Peyer's patch (tissue), 4 donors: ENCODE data around the gene NAT10.

Experiments
- CTCF ChIP-seq, 6 experiments: fragments of 450-650 bp in 4 of 6; fragments of 200-600 bp in 2 of 6; sonication (generic) in 1 of 6; IDR thresholded peaks; one replicate each; pipeline ENCODE4 v1.5.1; 2017 to 2019; ENCODE audit warnings: antibody characterized with exemption in 6 of 6, mild to moderate bottlenecking in 3 of 6, moderate library complexity in 1 of 6
- POLR2A ChIP-seq, 2 donors: fragments of 450-650 bp; IDR thresholded peaks; one replicate each; pipeline ENCODE4 v1.5.1; 2017; ENCODE audit warnings: antibody characterized with exemption in 2 of 2, mild to moderate bottlenecking in 2 of 2, moderate library complexity in 2 of 2

GRCh38 chr11:34175284-34176019, 70.0 kb downstream of the NAT10 start:
- TF ChIP-seq CTCF (IDR thresholded peaks at IDR 0.05) (no peak), POLR2A (IDR thresholded peaks at IDR 0.05) (no peak)
